ENCODE measurements around the gene PTPRF.

Gene PTPRF

DNA sequence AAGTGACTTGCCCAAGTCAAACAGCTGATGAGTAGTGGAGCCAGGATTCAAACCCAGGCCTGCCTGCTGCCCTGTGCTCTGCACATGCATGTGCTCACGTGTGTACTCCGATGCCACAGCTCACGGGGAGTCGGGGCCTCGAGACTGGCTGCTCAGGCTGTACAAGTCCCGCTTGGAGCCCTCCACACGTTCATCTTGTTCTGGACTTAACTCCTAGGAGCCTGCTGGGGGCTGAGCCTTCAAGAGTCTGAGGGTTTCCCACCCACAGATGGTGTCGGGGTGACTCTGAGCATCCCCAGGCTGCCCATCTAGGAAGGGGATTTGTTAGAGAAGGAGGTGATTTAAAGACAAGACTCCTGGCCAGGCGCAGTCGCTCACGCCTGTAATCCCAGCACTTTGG is 83.5 kb downstream of the PTPRF start:
- H3K4me3 ChIP-seq (ENCODE audit: low read depth in 1 of 2, low read length in 2 of 2): no peak overlapping the region
- TF ChIP-seq, protein P1, sequence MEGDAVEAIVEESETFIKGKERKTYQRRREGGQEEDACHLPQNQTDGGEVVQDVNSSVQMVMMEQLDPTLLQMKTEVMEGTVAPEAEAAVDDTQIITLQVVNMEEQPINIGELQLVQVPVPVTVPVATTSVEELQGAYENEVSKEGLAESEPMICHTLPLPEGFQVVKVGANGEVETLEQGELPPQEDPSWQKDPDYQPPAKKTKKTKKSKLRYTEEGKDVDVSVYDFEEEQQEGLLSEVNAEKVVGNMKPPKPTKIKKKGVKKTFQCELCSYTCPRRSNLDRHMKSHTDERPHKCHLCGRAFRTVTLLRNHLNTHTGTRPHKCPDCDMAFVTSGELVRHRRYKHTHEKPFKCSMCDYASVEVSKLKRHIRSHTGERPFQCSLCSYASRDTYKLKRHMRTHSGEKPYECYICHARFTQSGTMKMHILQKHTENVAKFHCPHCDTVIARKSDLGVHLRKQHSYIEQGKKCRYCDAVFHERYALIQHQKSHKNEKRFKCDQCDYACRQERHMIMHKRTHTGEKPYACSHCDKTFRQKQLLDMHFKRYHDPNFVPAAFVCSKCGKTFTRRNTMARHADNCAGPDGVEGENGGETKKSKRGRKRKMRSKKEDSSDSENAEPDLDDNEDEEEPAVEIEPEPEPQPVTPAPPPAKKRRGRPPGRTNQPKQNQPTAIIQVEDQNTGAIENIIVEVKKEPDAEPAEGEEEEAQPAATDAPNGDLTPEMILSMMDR (IDR thresholded peaks at IDR 0.05; ENCODE audit: borderline replicate concordance, extremely low read depth, low read length, poor library complexity, severe bottlenecking): no peak
- no peak for TF ChIP-seq EZH2 (IDR thresholded peaks at IDR 0.05; ENCODE audit: borderline replicate concordance, low read depth, low read length, severe bottlenecking)
- H3K4me2 ChIP-seq (ENCODE audit: insufficient read depth, low read length): no peak overlapping the region
- no peaks in the 10 kb centered on the region for H4K20me1 ChIP-seq (ENCODE audit: insufficient read depth, low read length)
- no peaks in the 10 kb centered on the region for H3K79me2 ChIP-seq (ENCODE audit: insufficient read depth, low read length)
- H3K27ac ChIP-seq (ENCODE audit: low read length): no peak overlapping the region
- no peaks in the 10 kb centered on the region for H3K27me3 ChIP-seq (ENCODE audit: insufficient read depth, low read length, poor library complexity)
- no peak overlapping the region for H3K9ac ChIP-seq (ENCODE audit: low read depth, low read length)
- H3K36me3 ChIP-seq (ENCODE audit: insufficient read depth, low read length): no peaks in the 10 kb centered on the region
- no peak for DNase-seq
- no peak for ATAC-seq (ENCODE audit: insufficient read depth, low read depth)
- H3K4me1 ChIP-seq (ENCODE audit: insufficient read depth, low read length): no peaks in the 10 kb centered on the region
- H3K9me3 ChIP-seq (ENCODE audit: insufficient read depth, low read length, severe bottlenecking): no peaks in the 10 kb centered on the region
- no peak overlapping the region for H2AFZ ChIP-seq (ENCODE audit: low read depth, low read length)

DNA sequence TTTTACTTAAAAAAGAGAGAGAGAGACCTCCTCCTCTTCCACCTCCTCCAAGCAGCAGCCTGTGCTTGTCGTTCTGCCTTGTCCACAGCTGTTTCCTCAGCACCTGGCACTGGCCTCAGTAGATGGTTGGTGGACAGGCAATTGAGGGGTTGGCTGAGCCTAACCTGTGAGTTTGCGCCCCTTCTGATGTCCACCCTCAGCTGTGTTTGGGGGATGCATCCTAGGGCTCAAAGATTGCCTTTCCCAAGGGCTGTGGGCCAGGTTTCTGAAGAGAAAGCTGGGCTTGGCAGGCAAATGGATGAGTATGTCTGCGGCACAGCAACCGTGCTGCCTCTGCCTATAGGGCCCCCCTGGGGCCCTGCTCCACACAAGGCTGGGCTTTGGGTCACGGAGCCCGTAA is 84.2 kb downstream of the PTPRF start:
- Histone ChIP-seq H3K4me2 (ENCODE audit: insufficient read depth, low read length) (no peak overlapping the region), H4K20me1 (ENCODE audit: insufficient read depth, low read length) (no peaks in the 10 kb centered on the region), H3K9ac (ENCODE audit: low read depth, low read length) (no peak overlapping the region), H3K27ac (ENCODE audit: low read length) (no peak overlapping the region), H3K36me3 (ENCODE audit: insufficient read depth, low read length) (no peaks in the 10 kb centered on the region), H3K27me3 (ENCODE audit: insufficient read depth, low read length, poor library complexity) (no peaks in the 10 kb centered on the region), H3K79me2 (ENCODE audit: insufficient read depth, low read length) (no peaks in the 10 kb centered on the region), H3K4me1 (ENCODE audit: insufficient read depth, low read length) (no peaks in the 10 kb centered on the region), H3K9me3 (ENCODE audit: insufficient read depth, low read length, severe bottlenecking) (no peaks in the 10 kb centered on the region), H3K4me3 (ENCODE audit: low read depth in 1 of 2, low read length in 2 of 2) (no peak overlapping the region), H2AFZ (ENCODE audit: low read depth, low read length) (no peak overlapping the region)
- ATAC-seq (ENCODE audit: insufficient read depth, low read depth): no peak
- TF ChIP-seq, protein P1 (IDR thresholded peaks at IDR 0.05; ENCODE audit: borderline replicate concordance, extremely low read depth, low read length, poor library complexity, severe bottlenecking): no peak
- no peak for TF ChIP-seq EZH2 (IDR thresholded peaks at IDR 0.05; ENCODE audit: borderline replicate concordance, low read depth, low read length, severe bottlenecking)
- no peak for DNase-seq

GRCh38 chr1:43616383-43616782 is 85.7 kb downstream of the PTPRF start:
- H3K9ac ChIP-seq (ENCODE audit: low read depth, low read length): no peak overlapping the region
- DNase-seq (no peak), ATAC-seq (ENCODE audit: insufficient read depth, low read depth) (no peak)
- H2AFZ ChIP-seq (ENCODE audit: low read depth, low read length): no peak overlapping the region
- H3K27ac ChIP-seq (ENCODE audit: low read length): no peak overlapping the region
- no peaks in the 10 kb centered on the region for H4K20me1 ChIP-seq (ENCODE audit: insufficient read depth, low read length)
- no peaks in the 10 kb centered on the region for H3K4me1 ChIP-seq (ENCODE audit: insufficient read depth, low read length)
- H3K79me2 ChIP-seq (ENCODE audit: insufficient read depth, low read length): no peaks in the 10 kb centered on the region
- H3K4me3 ChIP-seq (ENCODE audit: low read depth in 1 of 2, low read length in 2 of 2): no peak overlapping the region
- H3K27me3 ChIP-seq (ENCODE audit: insufficient read depth, low read length, poor library complexity): no peaks in the 10 kb centered on the region
- no peaks in the 10 kb centered on the region for H3K36me3 ChIP-seq (ENCODE audit: insufficient read depth, low read length)
- no peak overlapping the region for H3K4me2 ChIP-seq (ENCODE audit: insufficient read depth, low read length)
- H3K9me3 ChIP-seq (ENCODE audit: insufficient read depth, low read length, severe bottlenecking): no peaks in the 10 kb centered on the region
- no peak for TF ChIP-seq EZH2 (IDR thresholded peaks at IDR 0.05; ENCODE audit: borderline replicate concordance, low read depth, low read length, severe bottlenecking)
- TF ChIP-seq, protein P1 (IDR thresholded peaks at IDR 0.05; ENCODE audit: borderline replicate concordance, extremely low read depth, low read length, poor library complexity, severe bottlenecking): no peak

GRCh38 chr1:43617011-43617410 is 86.3 kb downstream of the PTPRF start:
- no peaks in the 10 kb centered on the region for H3K36me3 ChIP-seq (ENCODE audit: insufficient read depth, low read length)
- ATAC-seq (ENCODE audit: insufficient read depth, low read depth) (no peak), DNase-seq (no peak)

More at GRCh38 chr1:43617011-43617410, 86.3 kb downstream of the PTPRF start:
- Histone ChIP-seq H2AFZ (ENCODE audit: low read depth, low read length) (no peak overlapping the region), H3K27me3 (ENCODE audit: insufficient read depth, low read length, poor library complexity) (no peaks in the 10 kb centered on the region), H3K27ac (ENCODE audit: low read length) (no peak overlapping the region), H3K79me2 (ENCODE audit: insufficient read depth, low read length) (no peaks in the 10 kb centered on the region), H3K4me2 (ENCODE audit: insufficient read depth, low read length) (no peak overlapping the region), H4K20me1 (ENCODE audit: insufficient read depth, low read length) (no peaks in the 10 kb centered on the region), H3K9ac (ENCODE audit: low read depth, low read length) (no peak overlapping the region), H3K4me3 (ENCODE audit: low read depth in 1 of 2, low read length in 2 of 2) (no peak overlapping the region), H3K9me3 (ENCODE audit: insufficient read depth, low read length, severe bottlenecking) (no peaks in the 10 kb centered on the region), H3K4me1 (ENCODE audit: insufficient read depth, low read length) (no peaks in the 10 kb centered on the region)
- TF ChIP-seq, protein P1 (IDR thresholded peaks at IDR 0.05; ENCODE audit: borderline replicate concordance, extremely low read depth, low read length, poor library complexity, severe bottlenecking): no peak
- no peak for TF ChIP-seq EZH2 (IDR thresholded peaks at IDR 0.05; ENCODE audit: borderline replicate concordance, low read depth, low read length, severe bottlenecking)
